K562 (cell line): ENCODE results near the gene CACNA1C. TPM values are rescaled to one million over a fixed set of nuclear protein-coding genes. Genes with fewer than 3 reads are reported as not detected.

ENCODE experiments used
- ATAC-seq: fragments of 200-7000 bp; cut with Tn5 transposase; 3 replicates; pipeline ENCODE4 v1.9.1; 2020; ENCODE audit warnings: moderate library complexity
- BruUV-seq: library from RNA; stranded (reverse); fragments of 400-500 nt; replicated peaks from 2 replicates; lab custom pipeline; 2021; lab: Mats Ljungman, UMichigan
- CTCF ChIA-PET: fragments of 300-600 bp; formaldehyde crosslinking; extraction: SDS; loops from one replicate; lab custom pipeline; 2021; ENCODE audit warnings: low intra/inter-chr PET ratio; lab: Yijun Ruan, JAX
- POLR2A ChIA-PET: fragments of 300-600, 350-650 bp; sonication (Branson Sonifier 250); formaldehyde crosslinking; extraction: SDS; loops from one replicate; lab custom pipeline; 2021; ENCODE audit warnings: antibody characterized with exemption, inconsistent platforms; lab: Yijun Ruan, JAX
- DNase-seq, 4 experiments: peaks; one replicate each; pipeline versions ENCODE4 v3.0.0 to v3.0.0-alpha.2; 2011 to 2018; ENCODE audit warnings: low spot score in 3 of 4, mixed read lengths in 3 of 4; ENCODE audit errors: extremely low read depth in 1 of 4
- FAIRE-seq: peaks from 2 replicates; lab custom pipeline; 2011; peaks lifted over from hg19 to GRCh38; lab: Jason Lieb, UNC
- H2AFZ ChIP-seq: 2 replicates; pipeline ENCODE4 v1.6.0; 2011; ENCODE audit warnings: low read depth, low read length, control low read depth, inconsistent platforms
- H3K27ac ChIP-seq: fragments of 200-600 bp; 3 replicates; pipeline ENCODE4 v1.8.0; 2011; ENCODE audit warnings: low read depth, mild to moderate bottlenecking, control low read depth, inconsistent platforms, low read length, moderate library complexity, mixed read lengths; ENCODE audit errors: extremely low read depth
- H3K27me3 ChIP-seq, 2 experiments: fragments of 300-600 bp in 1 of 2; 2 replicates in 1 of 2; 3 replicates in 1 of 2; pipeline versions ENCODE4 v1.6.0 to v1.8.0; 2011; ENCODE audit warnings: inconsistent platforms in 2 of 2, low read length in 2 of 2, mild to moderate bottlenecking in 1 of 2, mixed read lengths in 1 of 2, moderate library complexity in 1 of 2; ENCODE audit not compliant: control insufficient read depth in 2 of 2, insufficient read depth in 2 of 2
- H3K36me3 ChIP-seq: fragments of 300-600 bp; 3 replicates; pipeline ENCODE4 v1.8.0; 2011; ENCODE audit warnings: mild to moderate bottlenecking, low read length, inconsistent platforms; ENCODE audit not compliant: control insufficient read depth, insufficient read depth
- H3K4me1 ChIP-seq, 2 experiments: fragments of 200-600 bp in 1 of 2; replicated peaks in 1 of 2; 2 replicates in 1 of 2; 3 replicates in 1 of 2; pipeline versions ENCODE4 v1.5.1 to v1.8.0; 2011; ENCODE audit warnings: inconsistent platforms in 2 of 2, low read length in 2 of 2, mild to moderate bottlenecking in 1 of 2, mixed read lengths in 1 of 2, moderate library complexity in 1 of 2; ENCODE audit not compliant: control insufficient read depth in 2 of 2, insufficient read depth in 2 of 2
- H3K4me2 ChIP-seq: 2 replicates; pipeline ENCODE4 v1.6.1; 2011; ENCODE audit warnings: low read length, control low read depth, inconsistent platforms, mixed read lengths; ENCODE audit not compliant: insufficient read depth
- H3K4me3 ChIP-seq: fragments of 200-600 bp; sonication (generic), shearing (Covaris generic); 2 replicates; pipeline ENCODE4 v1.5.1; 2016; ENCODE audit warnings: control low read depth, inconsistent platforms
- H3K79me2 ChIP-seq: fragments of 200-600 bp; 3 replicates; pipeline ENCODE4 v1.8.0; 2011; ENCODE audit warnings: low read length, inconsistent platforms; ENCODE audit not compliant: control insufficient read depth, insufficient read depth
- H3K9ac ChIP-seq, 2 experiments: 2 replicates each; pipeline versions ENCODE4 v1.6.0 to v1.6.1; 2011; ENCODE audit warnings: low read depth in 2 of 2, low read length in 2 of 2, control low read depth in 1 of 2, inconsistent platforms in 1 of 2, mild to moderate bottlenecking in 1 of 2, mixed read lengths in 1 of 2; ENCODE audit not compliant: insufficient read depth in 1 of 2
- H3K9me1 ChIP-seq: one replicate; pipeline ENCODE4 v1.6.0; 2011; ENCODE audit warnings: inconsistent platforms, mild to moderate bottlenecking, low read length, moderate library complexity; ENCODE audit not compliant: control insufficient read depth, insufficient read depth
- H3K9me3 ChIP-seq: replicated peaks from 2 replicates; pipeline ENCODE4 v1.5.1; 2011; ENCODE audit warnings: low read depth, low read length, inconsistent platforms; ENCODE audit not compliant: control insufficient read depth, insufficient read depth
- H4K20me1 ChIP-seq: replicated peaks from 2 replicates; pipeline ENCODE4 v1.6.1; 2011; ENCODE audit warnings: low read length, inconsistent platforms, mixed read lengths; ENCODE audit not compliant: control insufficient read depth, insufficient read depth
- COPS2 ChIP-seq: fragments of 450-650 bp; conservative IDR thresholded peaks from 2 replicates; pipeline ENCODE4 v1.6.1; 2016; ENCODE audit warnings: mild to moderate bottlenecking, moderate library complexity
- CREM ChIP-seq: IDR thresholded peaks from 2 replicates; pipeline ENCODE4 v1.6.1; 2014; ENCODE audit warnings: antibody characterized with exemption, low read depth
- CXXC5 ChIP-seq: fragments of 250-450 bp; sonication (Bioruptor Pico); IDR thresholded peaks from 2 replicates; pipeline ENCODE4 v1.8.0; 2022; ENCODE audit warnings: inconsistent platforms, mild to moderate bottlenecking, moderate library complexity
- ETV5 ChIP-seq: sonication (generic); formaldehyde crosslinking; IDR thresholded peaks from 2 replicates; pipeline ENCODE4 v1.4.0; 2020; ENCODE audit warnings: low read depth, mild to moderate bottlenecking, missing genetic modification reagents
- JUND ChIP-seq, 2 experiments: IDR thresholded peaks; 2 replicates in 1 of 2; 3 replicates in 1 of 2; pipeline ENCODE4 v1.6.1; 2011; ENCODE audit warnings: borderline replicate concordance in 2 of 2, low read depth in 2 of 2, low read length in 2 of 2, improper control_type of control experiment in 1 of 2, missing biosample characterization in 1 of 2, missing genetic modification characterization in 1 of 2, missing genetic modification reagents in 1 of 2
- KDM1A ChIP-seq, 2 experiments: fragments of 450-650 bp; IDR thresholded peaks; 2 replicates each; pipeline ENCODE4 v1.6.1; 2016; ENCODE audit warnings: mild to moderate bottlenecking in 2 of 2
- KLF13 ChIP-seq: fragments of 450-650 bp; IDR thresholded peaks from 2 replicates; pipeline ENCODE4 v1.6.1; 2016; ENCODE audit warnings: missing genetic modification characterization, low read depth, mild to moderate bottlenecking, missing compliant biosample characterization, moderate library complexity, borderline replicate concordance
- MECOM ChIP-seq: fragments of 250-450 bp; sonication (Bioruptor Pico); IDR thresholded peaks from 2 replicates; pipeline ENCODE4 v1.8.0; 2022; ENCODE audit warnings: inconsistent platforms
- POLR2AphosphoS2 ChIP-seq: IDR thresholded peaks from 2 replicates; pipeline ENCODE4 v1.6.1; 2012; ENCODE audit warnings: low read length, improper control_type of control experiment
- PRMT5 ChIP-seq: sonication (generic); formaldehyde crosslinking; IDR thresholded peaks from 2 replicates; pipeline ENCODE4 v1.5.0; 2020; ENCODE audit warnings: missing genetic modification reagents
- RAD21 ChIP-seq, 2 experiments: fragments of 250-450 bp in 1 of 2; fragments of 450-650 bp in 1 of 2; sonication (Bioruptor Pico) in 1 of 2; formaldehyde crosslinking in 1 of 2; IDR thresholded peaks in 1 of 2; conservative IDR thresholded peaks in 1 of 2; 2 replicates each; pipeline versions ENCODE4 v1.4.0 to v1.8.0; 2020 to 2022; ENCODE audit warnings: mild to moderate bottlenecking in 2 of 2, moderate library complexity in 1 of 2
- SNIP1 ChIP-seq: fragments of 450-650 bp; IDR thresholded peaks from 2 replicates; pipeline ENCODE4 v1.7.1; 2017; ENCODE audit warnings: low read depth, mild to moderate bottlenecking
- ZNF408 ChIP-seq: fragments of 250-450 bp; sonication (Bioruptor Pico); IDR thresholded peaks from 2 replicates; pipeline ENCODE4 v1.4.0; 2020; ENCODE audit warnings: low read depth, mild to moderate bottlenecking, moderate library complexity
- ZNF584 ChIP-seq: fragments of 200-800 bp; sonication (Bioruptor generic); IDR thresholded peaks from 2 replicates; pipeline ENCODE4 v1.6.1; 2016; ENCODE audit warnings: low read depth, mild to moderate bottlenecking, missing genetic modification characterization, missing compliant biosample characterization
- WGBS: fragments of 100-300 bp; shearing (Covaris generic); methylation state at CpG from one replicate; pipeline ENCODE4 v1.1.6; 2016; ENCODE audit warnings: low coverage, mixed read lengths; ENCODE audit not compliant: insufficient coverage; ENCODE audit errors: missing lambda C conversion rate; 5-methylcytosine and 5-hydroxymethylcytosine counted together
- in situ Hi-C: fragments of 300-500 bp; cut with MboI; formaldehyde crosslinking; loops from 4 replicates; pipeline ENCODE4 v1.15.0; 2018; ENCODE audit warnings: inconsistent platforms, mixed read lengths
- intact Hi-C: fragments of 100-400 bp; cut with micrococcal nuclease; formaldehyde crosslinking; loops from 2 replicates; pipeline ENCODE4 v1.14.2; 2022
- polyA plus RNA-seq, 8 experiments: library from polyadenylated mRNA; depleted of rRNA in 4 of 8; stranded (reverse) in 5 of 8; unstranded in 3 of 8; fragments of >200 nt; fragmentation: Nextera tagmentation in 2 of 8; fragmentation: Illumina TruSeq in 1 of 8; extraction: Ambion mirVana in 2 of 8; extraction: Trizol in 1 of 8; gene quantifications; 2 replicates each; pipeline versions ENCODE4 v1.2.1 to v1.2.3, GENCODE V29; 2011 to 2014; ENCODE audit warnings: inconsistent platforms in 1 of 8, missing spikeins in 1 of 8
- total RNA-seq, 7 experiments: library from RNA; depleted of rRNA in 6 of 7; stranded (reverse); fragments of >200 nt in 6 of 7; fragmentation: Illumina TruSeq in 2 of 7; extraction: Trizol in 2 of 7; gene quantifications; 2 replicates each; pipeline versions ENCODE4 v1.2.1 to v1.2.3, GENCODE V29; 2011 to 2021; ENCODE audit warnings: low replicate concordance in 1 of 7
- TF ChIP-seq, protein P1 (sequence below): sonication (generic); formaldehyde crosslinking; IDR thresholded peaks from 2 replicates; pipeline ENCODE4 v1.8.1; 2023; ENCODE audit warnings: mild to moderate bottlenecking, missing genetic modification reagents, moderate library complexity

Gene CACNA1C
- total and polyA plus RNA-seq, 9 of the 15 experiments (the other 6 are each of a cell fraction or from before 2014, with no cell fraction given) = not detected

GRCh38 chr12:2513141-2514037 is 460.6 kb downstream of the CACNA1C start:
- no peak for ATAC-seq
- TF ChIP-seq MECOM (CRISPR knock-in tag) = no peak
- no peak for TF ChIP-seq PRMT5 (CRISPR knock-in tag)
- TF ChIP-seq, all 486 proteins: peak for 0
- POLR2A ChIA-PET = no interaction called here
- Histone ChIP-seq H3K4me1 (no peaks in the 10 kb centered on the region), H3K27me3 (no peaks in the 10 kb centered on the region; a peak in 1 of 5 replicates), H3K9ac (no peak overlapping the region), H3K9me3 (no peaks in the 10 kb centered on the region), H4K20me1 (no peaks in the 10 kb centered on the region), H3K79me2 (no peaks in the 10 kb centered on the region), H2AFZ (no peak overlapping the region), H3K4me2 (no peak overlapping the region), H3K9me1 (no peaks in the 10 kb centered on the region), H3K27ac (no peak overlapping the region), H3K4me3 (no peak overlapping the region), H3K36me3 (no peaks in the 10 kb centered on the region)
- DNase-seq = no peak
- in situ Hi-C loops (no loop called here), intact Hi-C loops (no loop called here)
- 1% methylated on average over 9 of the region's 11 CpGs for WGBS
- CTCF ChIA-PET = no interaction called here
- no peak for FAIRE-seq
- BruUV-seq = no TSS peak

DNA sequence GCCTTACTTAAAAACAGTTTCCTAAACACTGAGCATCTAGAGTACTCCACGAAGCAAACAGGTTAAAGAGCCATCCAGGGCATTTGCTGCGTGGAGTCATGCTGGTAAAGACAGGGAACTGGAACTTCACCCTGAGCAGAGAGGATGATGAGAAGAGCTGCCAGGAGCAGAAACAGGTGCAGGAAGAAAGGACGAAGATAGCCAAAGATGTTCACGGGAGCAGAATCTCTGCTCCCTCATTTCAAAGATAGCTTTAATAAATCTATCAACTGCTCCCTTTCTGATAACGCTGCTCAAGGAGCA is 461.2 kb downstream of the CACNA1C start:
- Histone ChIP-seq H3K27me3 (no peaks in the 10 kb centered on the region; a peak in 1 of 5 replicates), H2AFZ (no peak overlapping the region), H3K9me1 (no peaks in the 10 kb centered on the region)
- TF ChIP-seq RAD21 (CRISPR knock-in tag; conservative IDR thresholded peaks at IDR 0.05 in 1 of 2, IDR thresholded peaks at IDR 0.05 in 1 of 2) (no peak), CXXC5 (no peak), SNIP1 (no peak), ETV5 (CRISPR knock-in tag) (no peak), ZNF408 (CRISPR knock-in tag) (no peak), JUND (IDR thresholded peaks at IDR 0.05; ENCODE audit: borderline replicate concordance, low read depth, low read length) (no peak), JUND (tag; IDR thresholded peaks at IDR 0.05; ENCODE audit: borderline replicate concordance, low read depth, low read length) (no peak), KDM1A (IDR thresholded peaks at IDR 0.05) (no peak), KLF13 (tag) (no peak), POLR2AphosphoS2 (no peak), COPS2 (no peak), CREM (no peak), ZNF584 (CRISPR knock-in tag) (no peak)
- TF ChIP-seq, protein P1, sequence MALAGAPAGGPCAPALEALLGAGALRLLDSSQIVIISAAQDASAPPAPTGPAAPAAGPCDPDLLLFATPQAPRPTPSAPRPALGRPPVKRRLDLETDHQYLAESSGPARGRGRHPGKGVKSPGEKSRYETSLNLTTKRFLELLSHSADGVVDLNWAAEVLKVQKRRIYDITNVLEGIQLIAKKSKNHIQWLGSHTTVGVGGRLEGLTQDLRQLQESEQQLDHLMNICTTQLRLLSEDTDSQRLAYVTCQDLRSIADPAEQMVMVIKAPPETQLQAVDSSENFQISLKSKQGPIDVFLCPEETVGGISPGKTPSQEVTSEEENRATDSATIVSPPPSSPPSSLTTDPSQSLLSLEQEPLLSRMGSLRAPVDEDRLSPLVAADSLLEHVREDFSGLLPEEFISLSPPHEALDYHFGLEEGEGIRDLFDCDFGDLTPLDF (CRISPR knock-in tag) = no peak

More for the DNA sequence above, 461.2 kb downstream of the CACNA1C start:
- Histone ChIP-seq H3K79me2 (no peaks in the 10 kb centered on the region), H3K27ac (no peak overlapping the region), H3K4me3 (no peak overlapping the region), H4K20me1 (no peaks in the 10 kb centered on the region), H3K9ac (no peak overlapping the region), H3K9me3 (no peaks in the 10 kb centered on the region), H3K36me3 (no peaks in the 10 kb centered on the region), H3K4me2 (no peak overlapping the region), H3K4me1 (no peaks in the 10 kb centered on the region)
- whole genome bisulfite sequencing = 0% methylated on average over 5 of the region's 5 CpGs
- FAIRE-seq = no peak
- BruUV-seq = no TSS peak
- POLR2A ChIA-PET = no interaction called here
- CTCF ChIA-PET = no interaction called here
- ATAC-seq = no peak
- no peak for DNase-seq
- intact Hi-C loops = no loop called here
- in situ Hi-C loops = no loop called here
